Measurements from ENCODE around the gene DMD. TPM values are rescaled to one million over a fixed set of nuclear protein-coding genes. Genes with fewer than 3 reads are reported as not detected.

Gene DMD
- total RNA-seq (10 to 100 TPM; 15.9 to 73.8 TPM), polyA plus RNA-seq (1 to 10 TPM; 3.9 to 6.5 TPM)
- long read RNA-seq, donor 1, full-length matches to known transcripts: 5 of 11 reads
- long read RNA-seq, donor 1, partial matches to known transcripts: 6 of 11 reads
- long read RNA-seq, donor 1, other reads (novel, unspliced or antisense): 0 of 11 reads
- long read RNA-seq, donor 2: 0 reads
- long read RNA-seq, donor 3, full-length matches to known transcripts: 7 of 7 reads
- long read RNA-seq, donor 3, partial matches to known transcripts: 0 of 7 reads
- long read RNA-seq, donor 3, other reads (novel, unspliced or antisense): 0 of 7 reads
- long read RNA-seq, donor 4, partial matches to known transcripts: 0 of 2 reads
- long read RNA-seq, donor 4, other reads (novel, unspliced or antisense): 0 of 2 reads
- long read RNA-seq, donor 5, full-length matches to known transcripts: 3 of 3 reads
- long read RNA-seq, donor 5, partial matches to known transcripts: 0 of 3 reads
- long read RNA-seq, donor 5, other reads (novel, unspliced or antisense): 0 of 3 reads

- no peaks in the 10 kb centered on the region for H3K27me3 ChIP-seq (ENCODE audit: control insufficient read depth in 3 of 3, insufficient read depth in 3 of 3, low read length in 2 of 3)
- peak; percentile 85 for ATAC-seq (ENCODE audit: insufficient read depth, low FRiP score)
- 28 to 69% methylated on average over 6 of the region's 6 CpGs for WGBS, 2 donors
- H3K4me3 ChIP-seq: no peak within 1 kb of the TSS
- H3K27ac ChIP-seq (ENCODE audit: low read depth in 1 of 2, low read length in 1 of 2): peak within 1 kb of the TSS in 1 of 2 donors; percentile 57
- peak; percentile 33 to 61 (median 39) for DNase-seq
- H3K4me1 ChIP-seq (ENCODE audit: control insufficient read depth in 5 of 5, insufficient read depth in 5 of 5, low read length in 5 of 5): no peaks in the 10 kb centered on the region
- no peaks in the 10 kb centered on the region for H3K36me3 ChIP-seq (ENCODE audit: control insufficient read depth in 4 of 4, insufficient read depth in 4 of 4, low read length in 4 of 4)
- TF ChIP-seq CTCF (IDR thresholded peaks at IDR 0.05; ENCODE audit: control extremely low read depth, extremely low read depth): no peak
- no peaks in the 10 kb centered on the region for H3K9me3 ChIP-seq (ENCODE audit: control insufficient read depth in 4 of 4, insufficient read depth in 3 of 4, low read length in 3 of 4)
- peak within 1 kb of the TSS in 1 of 2 donors; percentile 23 for H3K9ac ChIP-seq (ENCODE audit: insufficient read depth in 1 of 2, low read length in 2 of 2)
Measured at GRCh38 chrX:33211356-33212260, at the start of gene DMD. Gene DMD, minus strand, starts transcription at chrX:33211549. Its CDS starts 237 bp downstream, at chrX:33211312.

- no peak overlapping the region for H3K9ac ChIP-seq (ENCODE audit: insufficient read depth in 1 of 2, low read length in 2 of 2)
- WGBS, 2 donors: 82 to 94% methylated on average over 1 of the region's 1 CpG
- DNase-seq: no peak
Measured at GRCh38 chrX:33252306-33252825, 41.0 kb upstream of the DMD start.

GRCh38 chrX:33218819-33219218 lies 7.5 kb upstream of the DMD start:
- ATAC-seq (ENCODE audit: insufficient read depth, low FRiP score) (no peak), DNase-seq (no peak)
- Histone ChIP-seq H3K4me1 (ENCODE audit: control insufficient read depth in 5 of 5, insufficient read depth in 5 of 5, low read length in 5 of 5) (no peaks in the 10 kb centered on the region), H3K4me3 (no peak overlapping the region), H3K9ac (ENCODE audit: insufficient read depth in 1 of 2, low read length in 2 of 2) (no peak overlapping the region), H3K27ac (ENCODE audit: low read depth in 1 of 2, low read length in 1 of 2) (no peak overlapping the region), H3K36me3 (ENCODE audit: control insufficient read depth in 4 of 4, insufficient read depth in 4 of 4, low read length in 4 of 4) (no peaks in the 10 kb centered on the region), H3K27me3 (ENCODE audit: control insufficient read depth in 3 of 3, insufficient read depth in 3 of 3, low read length in 2 of 3) (peaks cover 0 to 4% (median 0%) of the 10 kb centered on the region in 3 donors), H3K9me3 (ENCODE audit: control insufficient read depth in 4 of 4, insufficient read depth in 3 of 4, low read length in 3 of 4) (no peaks in the 10 kb centered on the region)
- TF ChIP-seq CTCF (IDR thresholded peaks at IDR 0.05; ENCODE audit: control extremely low read depth, extremely low read depth): no peak
- 72 to 92% methylated on average over 4 of the region's 4 CpGs for WGBS, 2 donors

More at GRCh38 chrX:33252306-33252825, 41.0 kb upstream of the DMD start:
- no peaks in the 10 kb centered on the region for H3K36me3 ChIP-seq (ENCODE audit: control insufficient read depth in 4 of 4, insufficient read depth in 4 of 4, low read length in 4 of 4)
- no peak overlapping the region for H3K4me3 ChIP-seq
- H3K27ac ChIP-seq (ENCODE audit: low read depth in 1 of 2, low read length in 1 of 2): no peak overlapping the region
- H3K27me3 ChIP-seq (ENCODE audit: control insufficient read depth in 3 of 3, insufficient read depth in 3 of 3, low read length in 2 of 3): no peaks in the 10 kb centered on the region
- H3K4me1 ChIP-seq (ENCODE audit: control insufficient read depth in 5 of 5, insufficient read depth in 5 of 5, low read length in 5 of 5): no peaks in the 10 kb centered on the region
- ATAC-seq (ENCODE audit: insufficient read depth, low FRiP score): no peak
- no peaks in the 10 kb centered on the region for H3K9me3 ChIP-seq (ENCODE audit: control insufficient read depth in 4 of 4, insufficient read depth in 3 of 4, low read length in 3 of 4)
- TF ChIP-seq CTCF (IDR thresholded peaks at IDR 0.05; ENCODE audit: control extremely low read depth, extremely low read depth): no peak

Measured in lung (tissue), 16 donors.